GM21786 (cell line): ENCODE data around the gene ACADVL.

ENCODE experiments used
- ATAC-seq: cut with Tn5 transposase; IDR thresholded peaks from one replicate; pipeline ENCODE4 v1.9.1; 2021; ENCODE audit not compliant: unreplicated experiment

ACADVL gene

DNA sequence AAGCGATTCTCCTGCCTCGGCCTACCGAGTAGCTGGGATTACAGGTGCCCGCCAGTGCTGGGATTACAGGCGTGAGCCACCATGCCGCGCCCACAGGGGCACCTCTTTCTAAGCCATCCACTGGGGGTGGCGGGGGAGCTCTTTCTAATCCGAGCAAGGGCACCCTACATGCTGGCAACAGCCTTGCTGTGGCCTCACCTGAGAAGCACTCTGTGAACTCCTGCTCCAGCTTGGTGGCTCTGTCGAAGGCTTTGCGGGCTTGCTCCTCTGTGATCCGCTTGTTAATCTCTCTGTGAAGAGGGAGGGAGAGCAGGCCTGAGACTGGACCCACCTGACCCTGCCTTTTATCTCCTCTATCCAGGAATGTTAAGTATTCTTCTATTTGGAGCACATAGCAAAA, 28.7 kb upstream of the ACADVL start:
- ATAC-seq: no peak

DNA sequence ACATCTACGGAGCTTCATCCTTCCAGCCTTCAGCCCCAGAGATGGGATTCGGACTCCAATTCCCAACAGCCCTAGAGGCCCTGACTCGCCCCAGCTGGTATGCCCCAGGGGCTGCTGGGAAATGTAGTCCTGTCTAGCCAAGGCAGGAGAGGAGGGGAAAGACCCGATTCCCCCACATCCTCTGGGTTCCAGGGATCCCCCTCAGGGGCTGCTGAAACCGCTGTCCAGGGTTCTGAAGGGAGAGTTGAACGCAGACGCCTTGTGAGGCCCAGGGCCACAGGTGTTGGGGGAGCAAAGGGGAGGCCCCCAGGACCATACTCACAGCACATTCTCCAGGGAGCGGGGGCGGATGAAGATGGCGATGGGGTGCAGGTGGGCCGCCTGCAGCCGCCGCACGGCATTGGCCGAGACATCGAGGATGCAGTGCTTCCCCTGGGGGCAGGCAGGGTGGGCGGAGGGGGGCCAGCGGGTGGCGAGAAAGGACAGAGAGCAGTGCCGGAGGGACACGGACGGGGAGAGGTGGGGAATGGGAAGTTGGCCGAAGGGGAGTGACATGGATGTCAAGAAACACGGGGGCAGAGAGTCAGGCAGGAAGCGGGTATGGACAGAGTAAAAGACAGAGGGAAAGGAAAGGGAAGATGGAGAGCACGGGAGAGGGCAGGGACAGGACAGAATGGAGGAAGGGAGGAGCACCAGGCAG, 28.0 kb upstream of the ACADVL start:
- ATAC-seq: no peak

DNA sequence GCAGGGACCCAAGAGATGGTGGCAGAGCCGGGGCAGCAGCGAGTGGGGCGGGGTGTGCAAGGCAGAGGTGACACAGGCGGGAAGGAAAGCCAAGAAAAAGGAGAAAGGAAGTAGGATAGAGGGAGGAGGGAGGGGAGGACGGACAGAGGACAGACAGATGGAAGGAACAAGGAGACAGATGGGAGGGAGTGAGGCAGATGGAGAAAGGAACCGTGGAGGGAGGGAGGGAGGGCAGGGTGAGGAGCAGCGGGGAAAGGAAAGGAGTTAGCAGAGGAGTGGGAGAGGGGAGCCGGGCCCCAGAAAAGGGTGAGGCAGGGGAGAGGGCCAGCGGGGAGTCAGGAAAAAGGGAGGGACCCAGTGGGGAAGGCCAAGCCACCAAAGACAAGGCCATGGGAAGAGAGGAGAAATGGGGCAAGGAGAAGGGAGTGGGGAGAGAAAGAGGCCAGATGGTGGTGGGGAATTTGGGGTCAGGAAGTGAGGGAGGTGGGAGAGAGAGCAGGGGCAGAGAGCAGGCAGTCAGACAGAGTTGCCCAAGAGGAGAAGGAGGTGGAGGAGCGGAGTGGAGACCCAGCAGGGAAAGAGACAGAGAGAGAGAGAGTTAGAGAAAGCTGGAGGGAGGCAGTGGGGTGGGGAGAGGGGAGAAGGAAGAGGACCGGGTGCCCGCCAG, 27.3 kb upstream of the ACADVL start:
- ATAC-seq: no peak

GRCh38 chr17:7195971-7196370, 23.8 kb upstream of the ACADVL start:
- no peak for ATAC-seq

- no peak for ATAC-seq
Observed at GRCh38 chr17:7196651-7197401, 22.9 kb upstream of the ACADVL start.

GRCh38 chr17:7203391-7203790, 16.3 kb upstream of the ACADVL start:
- no peak for ATAC-seq

DNA sequence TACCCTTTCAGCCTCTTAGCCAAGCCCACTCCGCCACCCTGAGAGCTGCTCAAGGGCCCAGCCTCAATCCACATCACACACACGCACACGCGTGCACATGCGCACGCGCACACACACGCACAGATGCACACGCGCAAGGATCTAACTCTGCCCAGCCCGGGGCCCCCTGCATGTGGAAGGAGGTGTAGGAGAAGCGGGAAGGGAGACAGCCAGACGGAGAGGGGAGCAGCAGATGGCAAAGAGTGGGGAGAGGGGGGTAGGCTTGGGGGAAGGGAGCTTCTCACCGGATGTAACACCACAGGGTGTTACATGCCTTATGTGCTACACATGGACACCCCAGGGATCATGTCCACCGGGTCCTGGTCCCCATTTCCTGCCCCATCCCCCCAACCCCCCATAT, 15.4 kb upstream of the ACADVL start:
- no peak for ATAC-seq

DNA sequence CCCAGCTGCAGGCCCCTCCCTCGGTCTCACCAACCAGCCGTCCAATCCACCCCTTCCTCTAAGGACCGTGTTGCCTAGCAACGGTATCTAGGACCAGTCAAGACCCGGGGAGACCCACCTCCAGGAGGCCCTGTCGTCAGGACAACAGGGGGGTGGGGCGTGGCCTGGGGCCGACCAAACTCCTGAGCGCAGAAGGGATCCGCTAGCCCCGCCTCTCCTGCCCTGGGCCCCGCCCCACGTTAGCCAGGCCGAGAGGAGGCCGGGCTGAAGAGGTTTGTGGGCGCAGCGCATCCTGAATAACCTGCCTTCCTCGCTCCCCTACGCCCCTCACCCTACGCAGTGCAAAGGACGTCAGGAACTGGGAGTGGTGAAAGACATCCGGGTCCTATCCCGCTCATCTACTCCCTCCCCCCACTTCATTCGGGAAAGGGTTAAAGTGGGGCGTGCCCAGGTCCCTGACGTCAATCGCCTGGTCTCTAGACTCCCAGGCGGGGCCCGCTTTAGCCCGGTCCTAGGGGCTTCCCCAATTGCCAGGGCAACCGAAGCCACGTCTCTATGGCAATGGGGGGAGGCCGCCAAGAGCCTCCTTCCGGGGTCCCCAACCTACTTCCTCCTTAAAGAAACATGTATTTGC, 14.8 kb upstream of the ACADVL start:
- peak; percentile 82 for ATAC-seq

DNA sequence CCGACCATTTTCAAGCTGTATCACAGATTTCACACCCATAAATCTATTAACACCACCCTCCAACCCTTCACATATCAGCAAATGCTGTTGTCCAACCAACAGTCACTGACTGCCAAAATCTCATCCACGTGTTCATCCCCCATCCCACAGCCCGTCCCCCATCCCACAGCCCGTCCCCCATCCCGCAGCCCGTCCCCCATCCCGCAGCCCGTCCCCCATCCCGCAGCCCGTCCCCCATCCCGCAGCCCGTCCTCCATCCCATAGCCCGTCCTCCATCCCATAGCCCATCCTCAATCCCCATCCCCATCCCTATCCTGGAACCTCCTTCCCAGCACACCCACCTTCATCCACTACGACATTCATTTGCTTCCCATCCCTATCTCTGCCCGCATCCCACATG, 14.2 kb upstream of the ACADVL start:
- no peak for ATAC-seq

GRCh38 chr17:7207120-7208001, 12.4 kb upstream of the ACADVL start:
- ATAC-seq: no peak

DNA sequence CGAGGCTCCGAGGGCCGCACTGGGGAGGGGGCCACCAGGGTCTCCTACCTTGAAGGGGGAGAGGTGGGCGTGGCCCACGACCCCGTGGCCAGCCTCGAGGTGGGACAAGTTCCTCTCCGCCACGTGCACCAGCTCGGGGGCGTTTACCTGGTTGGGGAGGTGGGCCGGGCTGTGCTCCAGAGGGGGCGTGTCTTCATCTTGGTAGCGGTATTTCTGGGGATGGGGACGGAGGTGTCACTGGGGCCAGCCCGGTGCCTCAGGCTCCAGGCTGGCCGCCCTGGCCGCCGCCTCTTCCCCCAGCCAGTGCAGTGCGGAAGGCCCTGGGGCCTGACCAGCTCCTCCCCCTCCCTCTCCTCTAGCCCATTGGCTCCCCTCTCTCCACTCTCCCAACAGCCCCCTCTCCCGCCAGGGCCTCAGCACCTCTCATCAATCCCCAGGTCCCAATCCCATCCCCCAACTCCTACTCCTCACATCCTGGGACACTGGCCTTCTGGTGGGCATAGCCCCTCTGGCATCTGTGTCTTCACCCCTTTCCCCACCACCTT, 11.6 kb upstream of the ACADVL start:
- ATAC-seq: no peak

DNA sequence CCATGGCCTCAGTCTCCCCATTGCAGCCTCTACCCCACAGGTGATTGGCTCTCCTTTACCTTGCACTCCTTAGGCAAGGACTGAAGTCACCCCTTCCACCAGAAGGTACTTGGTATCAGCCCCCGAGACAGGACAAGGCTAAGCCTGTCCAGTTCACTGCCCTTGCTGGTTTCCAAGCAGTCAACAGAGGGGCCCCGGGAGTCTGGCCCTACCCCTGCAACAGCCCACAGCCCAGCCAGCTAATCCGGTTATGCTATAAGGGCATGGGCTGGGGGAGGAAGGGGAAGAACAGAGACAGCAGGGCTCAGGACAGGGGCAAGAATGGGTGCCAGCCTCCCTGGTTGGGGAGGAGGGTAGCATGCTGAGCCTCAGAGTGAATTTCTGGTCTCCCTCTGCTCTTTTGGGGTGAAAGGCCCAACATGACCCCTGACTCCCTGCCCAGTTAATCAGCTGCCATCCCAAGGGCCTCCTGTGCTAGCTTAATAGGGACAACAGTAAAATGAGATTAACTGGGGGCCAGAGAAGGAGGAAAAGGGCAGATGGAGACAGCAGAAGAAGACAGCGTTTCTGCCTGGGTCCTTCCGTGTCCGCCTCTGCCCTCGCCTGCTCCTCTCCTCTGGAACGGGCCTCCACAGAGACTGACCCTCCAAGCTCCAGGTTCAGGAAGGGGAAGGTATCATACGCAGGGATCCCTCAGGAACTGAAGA, 10.8 kb upstream of the ACADVL start:
- no peak for ATAC-seq

DNA sequence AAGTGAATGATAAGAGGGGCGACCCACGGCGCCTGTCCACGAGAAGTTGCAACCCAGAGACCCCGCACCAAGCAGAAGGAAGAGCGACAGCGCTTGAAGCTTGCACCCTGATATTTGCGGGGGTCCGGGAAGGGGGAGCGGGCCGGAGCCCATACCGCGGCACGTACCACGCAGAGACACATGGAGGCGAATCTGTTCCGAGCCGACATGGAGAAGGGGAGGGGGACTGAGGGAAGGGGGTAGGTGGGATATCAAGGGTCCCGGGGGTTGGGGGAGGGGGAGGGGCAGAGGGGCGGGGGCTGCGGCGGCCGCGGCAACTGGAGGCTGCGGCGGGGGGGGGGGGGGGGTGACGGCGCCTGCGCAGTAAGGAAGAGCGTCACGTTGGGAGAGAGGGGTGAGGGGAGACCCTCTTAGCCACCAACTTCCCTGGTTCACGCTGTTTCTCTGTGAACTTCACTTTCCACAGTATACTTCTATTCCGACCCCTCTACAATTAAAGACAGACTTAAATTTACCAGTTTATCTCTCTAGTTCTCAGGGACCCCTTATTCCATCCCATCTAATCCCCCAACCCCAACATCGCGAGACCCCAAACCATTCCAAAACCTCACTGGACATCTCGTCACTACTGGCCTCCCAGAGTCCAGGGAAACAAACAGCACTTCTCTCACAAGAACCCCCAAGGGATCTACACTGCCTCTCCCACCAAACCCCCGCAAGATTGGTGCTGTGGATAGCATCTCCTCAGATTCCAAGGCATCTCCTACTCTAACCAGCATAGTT, 8.1 kb upstream of the ACADVL start:
- ATAC-seq: no peak

GRCh38 chr17:7213895-7214299, 5.8 kb upstream of the ACADVL start:
- no peak for ATAC-seq

GRCh38 chr17:7214300-7215135, 5.2 kb upstream of the ACADVL start:
- ATAC-seq: peak; percentile 65

- no peak for ATAC-seq
Observed at GRCh38 chr17:7215136-7215638, 4.6 kb upstream of the ACADVL start.

GRCh38 chr17:7215652-7216180, 4.0 kb upstream of the ACADVL start:
- no peak for ATAC-seq
